Coronary artery (tissue), 2 donors: ENCODE data around the gene ARHGEF4.
A peak's percentile ranks its signal among the peaks of the same experiment; 100 is the strongest.

ENCODE experiments used
- DNase-seq: peaks from one replicate; pipeline ENCODE4 v3.0.0-alpha.2; 2017; ENCODE audit warnings: low spot score
- H3K27ac ChIP-seq, 2 donors: fragments of 200-600 bp; sonication (generic); one replicate each; pipeline ENCODE4 v1.5.1; 2016 to 2019
- H3K4me3 ChIP-seq: fragments of 200-600 bp; sonication (generic); 2 replicates; pipeline ENCODE4 v1.5.1; 2016; ENCODE audit warnings: mild to moderate bottlenecking, moderate library complexity
- CTCF ChIP-seq: fragments of 200-600 bp; sonication (generic); IDR thresholded peaks from one replicate; pipeline ENCODE4 v1.5.1; 2019; ENCODE audit warnings: antibody characterized with exemption

Gene ARHGEF4

GRCh38 chr2:131035112-131035825 lies 198.6 kb downstream of the ARHGEF4 start:
- Histone ChIP-seq H3K4me3 (peak overlapping the region; percentile 72), H3K27ac (no peak overlapping the region)
- TF ChIP-seq CTCF = no peak
- peak; percentile 64 for DNase-seq

GRCh38 chr2:131035826-131036231 lies 199.1 kb downstream of the ARHGEF4 start:
- peak overlapping the region; percentile 72 for H3K4me3 ChIP-seq

GRCh38 chr2:131036269-131036668 lies 199.6 kb downstream of the ARHGEF4 start:
- Histone ChIP-seq H3K4me3 (no peak overlapping the region), H3K27ac (no peak overlapping the region)
- TF ChIP-seq CTCF = no peak
- DNase-seq = no peak

More at GRCh38 chr2:131035826-131036231, 199.1 kb downstream of the ARHGEF4 start:
- H3K27ac ChIP-seq = no peak overlapping the region
- no peak for TF ChIP-seq CTCF
- DNase-seq = no peak

GRCh38 chr2:131036696-131037397 lies 200.1 kb downstream of the ARHGEF4 start:
- Histone ChIP-seq H3K27ac (no peak overlapping the region), H3K4me3 (no peak overlapping the region)
- no peak for DNase-seq
- TF ChIP-seq CTCF = no peak

- H3K27ac ChIP-seq = no peak overlapping the region
Measured at GRCh38 chr2:131037398-131038257, 200.9 kb downstream of the ARHGEF4 start.

More at GRCh38 chr2:131037398-131038257, 200.9 kb downstream of the ARHGEF4 start:
- H3K4me3 ChIP-seq = no peak overlapping the region
- DNase-seq = no peak
- no peak for TF ChIP-seq CTCF
